Measurements from ENCODE around the gene AMFR. TPM values are rescaled to one million over a fixed set of nuclear protein-coding genes. Genes with fewer than 3 reads are reported as not detected.

Gene AMFR
- total RNA-seq, 1 experiment from 2014 or later, result 25.6 TPM

GRCh38 chr16:56384074-56384721, 41.1 kb downstream of the AMFR start:
- H3K79me1 ChIP-seq (ENCODE audit: insufficient read depth, low read depth, low read length, poor library complexity, severe bottlenecking), result no peaks in the 10 kb centered on the region
- H3K36me3 Mint-ChIP-seq (ENCODE audit: insufficient read depth in 1 of 3, low read depth in 3 of 3), result peaks cover 58 to 70% (median 68%) of the 10 kb centered on the region in 3 experiments
- H2BK12ac ChIP-seq (ENCODE audit: insufficient read length, low read depth, low read length), result no peak overlapping the region
- no peak overlapping the region for H2AK5ac ChIP-seq (ENCODE audit: insufficient read length, low read length)
- no peak overlapping the region for H3K27ac ChIP-seq (ENCODE audit: insufficient read length, low read depth, low read length)
- H4K5ac ChIP-seq (ENCODE audit: insufficient read length, low read depth, low read length), result no peak overlapping the region
- H3K23ac ChIP-seq (ENCODE audit: insufficient read length, low read depth, low read length), result no peak overlapping the region
- H3K79me2 ChIP-seq (ENCODE audit: insufficient read depth, low read length), result no peaks in the 10 kb centered on the region
- no peak overlapping the region for H3K4ac ChIP-seq (ENCODE audit: low read depth, low read length)
- H3K56ac ChIP-seq (ENCODE audit: insufficient read length, low read depth, low read length), result no peak overlapping the region
- H3K4me1 Mint-ChIP-seq, result no peaks in the 10 kb centered on the region
- peaks cover 3% of the 10 kb centered on the region for H4K20me1 ChIP-seq (ENCODE audit: control insufficient read depth, insufficient read depth, insufficient read length)
- no peak overlapping the region for H4K91ac ChIP-seq (ENCODE audit: insufficient read length, low read depth, low read length)
- no peaks in the 10 kb centered on the region for H3K23me2 ChIP-seq (ENCODE audit: insufficient read length, low read depth, low read length, poor library complexity, severe bottlenecking)
- no peak overlapping the region for H2AFZ ChIP-seq (ENCODE audit: low read length)
- no peaks in the 10 kb centered on the region for H3K27me3 ChIP-seq (ENCODE audit: insufficient read depth, low read length)
- H3K27me3 Mint-ChIP-seq (ENCODE audit: low read depth), result peaks cover 2% of the 10 kb centered on the region; the same call in 1 of the 2 replicates
- no peak overlapping the region for H3K18ac ChIP-seq (ENCODE audit: insufficient read length, low read depth, low read length)
- peaks cover 14% of the 10 kb centered on the region for H3K9me3 ChIP-seq (ENCODE audit: control insufficient read depth, low read depth, low read length)
- H3K4me1 ChIP-seq (ENCODE audit: insufficient read depth, low read length), result no peaks in the 10 kb centered on the region
- no peak overlapping the region for H3K9ac ChIP-seq (ENCODE audit: extremely low read depth, insufficient read length, low read length)
- no peak overlapping the region for H2BK5ac ChIP-seq (ENCODE audit: insufficient read length, low read length)
- TF ChIP-seq CTCF (conservative IDR thresholded peaks at IDR 0.05), result no peak
- no peak overlapping the region for H3K4me2 ChIP-seq (ENCODE audit: insufficient read depth, insufficient read length, low read length)
- H3K27ac Mint-ChIP-seq, result no peak overlapping the region
- H2BK20ac ChIP-seq (ENCODE audit: low read depth, low read length, poor library complexity, severe bottlenecking), result no peak overlapping the region
- peaks cover 20 to 24% of the 10 kb centered on the region in 2 experiments for H3K9me3 Mint-ChIP-seq
- no peak overlapping the region for H2BK15ac ChIP-seq (ENCODE audit: low read depth, low read length)
- no peak overlapping the region for H3T11ph ChIP-seq (ENCODE audit: low read length)
- no peak overlapping the region for H3K14ac ChIP-seq (ENCODE audit: insufficient read depth, low read length)
- no peak overlapping the region for H3K4me3 Mint-ChIP-seq
- no peak overlapping the region for H2BK120ac ChIP-seq (ENCODE audit: low read depth, low read length, poor library complexity, severe bottlenecking)
- WGBS (ENCODE audit: extremely low coverage, insufficient read length, low lambda C conversion rate), result no CpG with 5 or more reads among the region's 4 CpGs
- no peak for DNase-seq
- H4K8ac ChIP-seq (replicated peaks; ENCODE audit: insufficient read length, low read depth, low read length), result no peak overlapping the region
